Psoas muscle (tissue), 8 donors: ENCODE measurements around the gene DPT. TPM values are rescaled to one million over a fixed set of nuclear protein-coding genes. Genes with fewer than 3 reads are reported as not detected.
"Not testable (repeated sequence)": the region's sequence is repeated elsewhere in the genome, so short reads cannot be mapped to it uniquely, and the experiment has no call there.

ENCODE experiments used
- ATAC-seq, 4 donors: fragments of 200-7000 bp; cut with Tn5 transposase; one replicate each; pipeline ENCODE4 v1.9.1; 2020; ENCODE audit warnings: moderate library complexity in 3 of 4, mild to moderate bottlenecking in 2 of 4
- DNase-seq, 2 donors: peaks; one replicate each; pipeline ENCODE4 v3.0.0-alpha.2; 2020
- H3K27ac ChIP-seq: fragments of 200-600 bp; one replicate; pipeline ENCODE4 v1.8.0; 2022
- H3K27me3 ChIP-seq, 3 donors: fragments of 200-600 bp in 1 of 3; one replicate each; pipeline versions ENCODE4 v1.6.1 to v1.8.0; 2013 to 2022; ENCODE audit warnings: low read length in 2 of 3, mild to moderate bottlenecking in 2 of 3, moderate library complexity in 1 of 3; ENCODE audit not compliant: insufficient read depth in 3 of 3
- H3K36me3 ChIP-seq, 2 donors: fragments of 200-600 bp in 1 of 2; one replicate each; pipeline versions ENCODE4 v1.6.1 to v1.8.0; 2013 to 2022; ENCODE audit warnings: low read depth in 1 of 2, mild to moderate bottlenecking in 1 of 2, moderate library complexity in 1 of 2; ENCODE audit not compliant: insufficient read depth in 1 of 2
- H3K4me1 ChIP-seq: fragments of 200-600 bp; one replicate; pipeline ENCODE4 v1.8.0; 2022
- H3K4me3 ChIP-seq: fragments of 200-600 bp; one replicate; pipeline ENCODE4 v1.8.0; 2022; ENCODE audit warnings: mild to moderate bottlenecking
- H3K9me3 ChIP-seq: fragments of 200-600 bp; one replicate; pipeline ENCODE4 v1.8.0; 2022
- CTCF ChIP-seq: fragments of 200-600 bp; IDR thresholded peaks from one replicate; pipeline ENCODE4 v1.8.0; 2022; ENCODE audit warnings: antibody characterized with exemption
- WGBS, 3 donors: extraction: QIAGEN DNeasy Blood & Tissue Kit; methylation state at CpG; one replicate each; pipeline versions ENCODE4 v1.1.6 to v1.1.7; 2013; 5-methylcytosine and 5-hydroxymethylcytosine counted together
- intact Hi-C, 2 donors: fragments of 100-400 bp; cut with DNase I; formaldehyde crosslinking; loops; one replicate each; pipeline versions ENCODE4 v1.11.0 to v1.14.2; 2022
- polyA plus RNA-seq, 3 donors: library from polyadenylated mRNA; stranded (reverse); fragments of 200-250 nt; gene quantifications; one replicate each; pipeline ENCODE4 v1.2.3, GENCODE V29; 2013
- total RNA-seq, 4 donors: library from RNA; stranded (reverse); fragmentation: NEBNext Ultra II Directional in 2 of 4; extraction: Animal tissue kit (Norgen Biotek cat#: 25700) in 2 of 4; gene quantifications; one replicate each; pipeline versions ENCODE4 v1.2.1 to v1.2.4, GENCODE V29; 2021 to 2023
- donor health status: healthy with polysubstance abuse.
- donor health status: DM: no; HTN: no; CAD: no; lungs with moderate emphysema.
- donor health status: Bipolar disorder and iron deficiency.
- donor health status: healthy.
- donor health status: DM: yes; HTN: yes; CAD: no.
- donor health status: DM: no; HTN: no; CAD: no.
- donor health status: DM: no; HTN: no; CAD: no.
- donor health status: DM: yes; HTN: yes; CAD: no.

DPT gene
- total and polyA plus RNA-seq, 7 donors: 8.5 to 39.4 (median 9.3) TPM

DNA sequence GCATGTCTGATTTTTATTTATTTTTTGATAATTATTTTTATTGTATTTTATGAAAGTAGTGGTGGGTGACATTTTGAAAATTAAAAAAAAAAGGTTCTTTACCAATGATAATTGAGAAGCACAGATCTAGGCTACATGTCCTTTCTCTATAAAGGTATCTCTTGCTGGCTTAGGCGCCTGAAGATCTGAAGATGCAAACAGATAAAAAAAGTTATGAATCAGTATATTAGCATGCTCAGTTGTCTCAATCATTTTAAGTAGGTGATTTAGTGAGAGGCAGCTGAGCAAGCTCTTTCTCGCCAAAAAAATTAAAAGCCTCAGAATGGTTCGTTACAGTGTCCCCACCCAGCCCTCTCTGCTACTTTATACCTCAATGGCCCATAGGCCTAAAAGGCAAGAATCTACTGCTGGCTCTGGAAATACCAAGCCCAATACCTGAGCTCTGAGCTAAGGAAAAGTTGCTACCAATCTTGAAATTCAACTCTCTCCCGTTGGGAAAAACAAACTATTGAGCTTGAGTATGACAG is 42.2 kb upstream of the DPT start:
- no peak for DNase-seq
- Histone ChIP-seq H3K4me3 (no peak overlapping the region), H3K36me3 (no peaks in the 10 kb centered on the region), H3K27me3 (no peaks in the 10 kb centered on the region), H3K4me1 (peaks cover 12% of the 10 kb centered on the region), H3K27ac (peak overlapping the region; percentile 50), H3K9me3 (no peaks in the 10 kb centered on the region)
- ATAC-seq: peak in 3 of 4 donors; percentile 45 to 57 (median 53)
- intact Hi-C loops: no loop called here
- TF ChIP-seq CTCF: no peak
- WGBS, 3 donors: 43 to 56% (median 51%) methylated on average over 4 of the region's 4 CpGs

GRCh38 chr1:168769893-168770292 is 40.9 kb upstream of the DPT start:
- H3K36me3 ChIP-seq, H3K27me3 ChIP-seq, intact Hi-C loops, H3K4me3 ChIP-seq, DNase-seq, H3K27ac ChIP-seq, ATAC-seq, H3K9me3 ChIP-seq: not testable (repeated sequence)
- peaks cover 12% of the 10 kb centered on the region for H3K4me1 ChIP-seq
- WGBS, 3 donors: 66 to 97% (median 74%) methylated on average over 3 of the region's 3 CpGs

DNA sequence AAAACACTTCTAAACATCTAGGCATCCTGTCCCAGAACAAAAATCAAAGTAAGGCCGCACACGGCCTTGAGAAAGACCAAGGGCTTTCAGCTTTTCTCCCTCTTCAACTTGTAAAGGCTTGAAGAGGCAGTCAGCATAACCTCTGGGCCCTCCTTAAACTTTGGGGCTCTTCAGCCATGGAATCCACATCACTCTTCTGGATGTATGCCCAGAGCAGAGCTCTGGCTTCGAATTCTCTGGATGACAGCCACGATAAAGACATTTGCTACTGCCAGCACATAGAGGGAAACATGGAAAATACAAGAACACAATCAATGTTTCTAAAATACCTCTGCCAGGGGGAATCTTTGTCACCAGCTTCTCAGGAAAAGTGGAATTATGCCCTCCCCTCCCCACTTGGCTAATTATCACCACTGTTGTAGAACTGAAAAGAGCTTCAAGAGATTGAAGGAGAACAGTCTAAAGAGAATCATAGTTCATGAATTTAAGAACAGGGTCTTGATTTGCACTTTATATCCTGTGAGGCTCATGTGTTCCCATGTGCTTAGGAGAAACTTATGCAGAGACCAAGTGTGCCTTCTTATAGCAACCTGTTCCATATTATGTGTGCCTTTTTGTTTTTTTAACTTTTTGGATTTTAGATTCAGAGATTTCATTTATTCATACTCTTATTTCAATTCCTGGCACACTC is 39.0 kb upstream of the DPT start:
- Histone ChIP-seq H3K4me1 (peaks cover 7% of the 10 kb centered on the region), H3K36me3 (no peaks in the 10 kb centered on the region), H3K9me3 (no peaks in the 10 kb centered on the region), H3K27ac (no peak overlapping the region), H3K27me3 (no peaks in the 10 kb centered on the region), H3K4me3 (no peak overlapping the region)
- TF ChIP-seq CTCF: no peak
- 40 to 43% (median 40%) methylated on average over 4 of the region's 4 CpGs for WGBS, 3 donors
- ATAC-seq (peak in 2 of 4 donors; percentile 68 to 78), DNase-seq (peak in 1 of 2 donors; percentile 13)
- intact Hi-C loops: no loop called here

DNA sequence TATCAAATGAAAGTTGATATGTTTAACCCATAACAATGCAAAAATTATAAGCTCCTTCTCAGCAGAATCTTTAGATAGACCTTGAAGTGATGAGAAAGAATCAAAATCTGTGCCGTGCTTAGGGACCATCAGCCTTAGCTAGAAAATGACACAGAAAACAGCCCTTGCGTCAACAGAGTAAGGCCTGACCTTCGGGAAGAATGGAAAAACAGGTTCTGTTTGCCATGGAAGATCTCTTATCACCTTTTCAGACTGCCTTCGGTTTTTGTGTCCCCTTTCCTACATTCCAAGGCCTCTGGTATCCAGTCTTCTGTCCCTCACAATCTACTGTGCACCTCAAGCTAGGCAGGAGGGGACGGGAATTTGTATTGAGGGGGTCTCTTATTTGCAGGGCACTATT is 37.6 kb upstream of the DPT start:
- intact Hi-C loops: no loop called here
- no peaks in the 10 kb centered on the region for H3K36me3 ChIP-seq

DNA sequence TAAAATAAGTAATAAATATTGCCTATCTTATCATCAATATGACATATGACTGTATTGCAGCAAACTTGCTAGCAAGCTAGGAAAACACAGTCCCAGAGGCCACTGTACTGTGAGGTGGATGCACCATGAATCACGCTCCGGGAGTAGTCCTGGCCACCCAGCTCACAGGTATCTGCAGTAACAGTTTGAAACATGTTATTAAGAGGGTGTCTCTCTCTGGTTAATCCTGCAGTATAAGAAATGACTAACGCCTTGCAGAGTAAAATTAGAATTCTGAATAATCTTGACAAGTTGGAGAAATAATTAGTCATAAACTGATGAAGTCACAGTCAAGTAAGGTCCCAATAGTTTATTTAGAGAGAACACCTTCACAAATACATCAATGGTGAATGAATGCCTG is 34.0 kb upstream of the DPT start:
- no peaks in the 10 kb centered on the region for H3K9me3 ChIP-seq
- H3K27me3 ChIP-seq: no peaks in the 10 kb centered on the region
- no peak for TF ChIP-seq CTCF
- DNase-seq: no peak
- intact Hi-C loops: no loop called here
- WGBS, 3 donors: 90 to 93% (median 92%) methylated on average over 3 of the region's 3 CpGs
- peaks cover under 1% of the 10 kb centered on the region for H3K4me1 ChIP-seq
- H3K4me3 ChIP-seq: no peak overlapping the region
- no peaks in the 10 kb centered on the region for H3K36me3 ChIP-seq
- peak in 2 of 4 donors; percentile 32 to 45 for ATAC-seq
- no peak overlapping the region for H3K27ac ChIP-seq

More for the DNA sequence above, 37.6 kb upstream of the DPT start:
- Histone ChIP-seq H3K27me3 (no peaks in the 10 kb centered on the region), H3K27ac (no peak overlapping the region), H3K4me1 (peaks cover 4% of the 10 kb centered on the region), H3K9me3 (no peaks in the 10 kb centered on the region), H3K4me3 (no peak overlapping the region)
- 80 to 94% (median 91%) methylated on average over 5 of the region's 5 CpGs for whole genome bisulfite sequencing, 3 donors
- ATAC-seq (no peak), DNase-seq (no peak)
- no peak for TF ChIP-seq CTCF
